H1 (cell line): ENCODE measurements around the gene SRGAP3. TPM values are rescaled to one million over a fixed set of nuclear protein-coding genes. Genes with fewer than 3 reads are reported as not detected.

Experiments
- JUND ChIP-seq: IDR thresholded peaks from 2 replicates; pipeline ENCODE4 v1.6.1; 2011; ENCODE audit warnings: mild to moderate bottlenecking, improper control_type of control experiment, low read length
- NANOG ChIP-seq: IDR thresholded peaks from 2 replicates; pipeline ENCODE4 v1.6.1; 2011; ENCODE audit warnings: low read length, low read depth, mild to moderate bottlenecking, inconsistent platforms; ENCODE audit not compliant: insufficient read depth, poor library complexity, severe bottlenecking
- polyA plus RNA-seq, 7 experiments: library from polyadenylated mRNA; depleted of rRNA in 3 of 7; stranded (reverse) in 5 of 7; unstranded in 2 of 7; fragments of >200 nt in 5 of 7; fragments of 200-250 nt in 2 of 7; gene quantifications; 1 replicate in 5 of 7; 2 replicates in 1 of 7; 4 replicates in 1 of 7; pipeline versions ENCODE4 v1.2.1 to v1.2.3, GENCODE V29; 2011 to 2013; ENCODE audit warnings: missing spikeins in 2 of 7, mixed read lengths in 2 of 7
- total RNA-seq: library from RNA; stranded (reverse); fragmentation: NEBNext Ultra II Directional; extraction: Animal tissue kit (Norgen Biotek cat#: 25700); gene quantifications from 2 replicates; pipeline ENCODE4 v1.2.1, GENCODE V29; 2021
- TF ChIP-seq, protein P1 (sequence below): IDR thresholded peaks from 2 replicates; pipeline ENCODE4 v1.6.1; 2012; ENCODE audit warnings: low read length, inconsistent platforms

SRGAP3 gene
- total and polyA plus RNA-seq, 2 of the 8 experiments (the other 6 are each of a cell fraction or from before 2014, with no cell fraction given), result 5.8 to 11.4 TPM

GRCh38 chr3:8962226-8962861 lies 287.1 kb downstream of the SRGAP3 start (continued):
- TF ChIP-seq NANOG (no peak), JUND (no peak)
- TF ChIP-seq, protein P1, sequence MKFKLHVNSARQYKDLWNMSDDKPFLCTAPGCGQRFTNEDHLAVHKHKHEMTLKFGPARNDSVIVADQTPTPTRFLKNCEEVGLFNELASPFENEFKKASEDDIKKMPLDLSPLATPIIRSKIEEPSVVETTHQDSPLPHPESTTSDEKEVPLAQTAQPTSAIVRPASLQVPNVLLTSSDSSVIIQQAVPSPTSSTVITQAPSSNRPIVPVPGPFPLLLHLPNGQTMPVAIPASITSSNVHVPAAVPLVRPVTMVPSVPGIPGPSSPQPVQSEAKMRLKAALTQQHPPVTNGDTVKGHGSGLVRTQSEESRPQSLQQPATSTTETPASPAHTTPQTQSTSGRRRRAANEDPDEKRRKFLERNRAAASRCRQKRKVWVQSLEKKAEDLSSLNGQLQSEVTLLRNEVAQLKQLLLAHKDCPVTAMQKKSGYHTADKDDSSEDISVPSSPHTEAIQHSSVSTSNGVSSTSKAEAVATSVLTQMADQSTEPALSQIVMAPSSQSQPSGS, result no peak
